Loucy (cell line): ENCODE data around the gene AGBL3.

Experiments used
- H2AFZ ChIP-seq: fragments of 200-600 bp; sonication (generic); 2 replicates; pipeline ENCODE4 v1.6.0; 2016; ENCODE audit warnings: antibody characterized with exemption, mild to moderate bottlenecking, low read length, moderate library complexity
- H3F3A ChIP-seq: fragments of 200-600 bp; 2 replicates; pipeline ENCODE4 v1.6.0; 2016; ENCODE audit warnings: antibody characterized with exemption, low read depth, mild to moderate bottlenecking
- H3K27me3 ChIP-seq: fragments of 200-600 bp; sonication (generic); 2 replicates; pipeline ENCODE4 v1.6.1; 2014; ENCODE audit warnings: low read length, mild to moderate bottlenecking; ENCODE audit not compliant: insufficient read depth, poor library complexity, severe bottlenecking
- H3K36me3 ChIP-seq: fragments of 200-600 bp; sonication (generic); 2 replicates; pipeline ENCODE4 v1.6.1; 2016; ENCODE audit warnings: low read length; ENCODE audit not compliant: insufficient read depth
- H3K4me1 ChIP-seq: fragments of 200-600 bp; sonication (generic); 2 replicates; pipeline ENCODE4 v1.5.1; 2014; ENCODE audit warnings: low read length, mild to moderate bottlenecking; ENCODE audit not compliant: insufficient read depth, poor library complexity, severe bottlenecking
- H3K4me2 ChIP-seq: fragments of 200-600 bp; sonication (generic); 2 replicates; pipeline ENCODE4 v1.6.0; 2014; ENCODE audit warnings: antibody characterized with exemption, low read length, low read depth, mild to moderate bottlenecking; ENCODE audit not compliant: poor library complexity, severe bottlenecking
- H3K4me3 ChIP-seq: fragments of 200-600 bp; sonication (generic); 2 replicates; pipeline ENCODE4 v1.5.1; 2014; ENCODE audit warnings: low read length, mild to moderate bottlenecking, mixed read lengths; ENCODE audit not compliant: poor library complexity, severe bottlenecking
- H3K79me2 ChIP-seq: fragments of 200-600 bp; sonication (generic); 2 replicates; pipeline ENCODE4 v1.6.1; 2014; ENCODE audit warnings: low read length; ENCODE audit not compliant: insufficient read depth
- H3K9ac ChIP-seq: fragments of 200-600 bp; sonication (generic); 2 replicates; pipeline ENCODE4 v1.6.0; 2014; ENCODE audit warnings: mild to moderate bottlenecking, low read depth, low read length, moderate library complexity; ENCODE audit not compliant: poor library complexity, severe bottlenecking
- H3K9me2 ChIP-seq: fragments of 200-600 bp; sonication (generic); replicated peaks from 2 replicates; pipeline ENCODE4 v1.6.1; 2016; ENCODE audit warnings: low read depth, low read length, mixed read lengths
- H3K9me3 ChIP-seq: fragments of 200-600 bp; sonication (generic); 2 replicates; pipeline ENCODE4 v1.6.1; 2014; ENCODE audit warnings: mild to moderate bottlenecking, antibody characterized with exemption, low read length, low read depth; ENCODE audit not compliant: insufficient read depth
- H4K20me1 ChIP-seq: fragments of 200-600 bp; sonication (generic); 2 replicates; pipeline ENCODE4 v1.6.0; 2014; ENCODE audit warnings: antibody characterized with exemption, low read length, mild to moderate bottlenecking; ENCODE audit not compliant: insufficient read depth, poor library complexity, severe bottlenecking
- EZH2phosphoT487 ChIP-seq: fragments of 200-600 bp; IDR thresholded peaks from 2 replicates; pipeline ENCODE4 v1.6.1; 2018; ENCODE audit warnings: antibody characterized with exemption, mild to moderate bottlenecking, moderate library complexity, borderline replicate concordance
- TF ChIP-seq, protein P1 (sequence below): fragments of 200-600 bp; sonication (generic); conservative IDR thresholded peaks from 2 replicates; pipeline ENCODE4 v1.5.1; 2014; ENCODE audit warnings: mild to moderate bottlenecking, antibody characterized with exemption, low read length

The AGBL3 gene

DNA sequence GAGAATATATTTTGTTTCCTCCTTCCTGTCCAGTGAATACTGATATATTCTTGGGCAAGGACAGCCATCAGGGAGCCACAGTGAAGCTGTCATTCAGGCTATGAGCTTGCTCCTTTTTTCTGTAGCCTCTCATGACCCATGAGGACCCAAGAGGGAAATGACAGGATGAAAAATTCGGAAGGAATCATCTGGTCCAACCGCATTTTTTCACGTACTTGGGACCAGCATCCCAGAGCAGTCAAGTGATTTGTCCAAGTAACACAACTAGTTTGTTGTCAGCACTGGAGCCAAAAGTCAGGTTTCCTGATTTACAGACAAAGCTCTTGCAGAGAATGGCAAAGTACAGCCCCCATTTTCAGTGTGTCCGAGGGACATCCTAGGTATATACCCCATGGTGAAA, 47.2 kb upstream of the AGBL3 start:
- H3K4me1 ChIP-seq: no peaks in the 10 kb centered on the region
- no peaks in the 10 kb centered on the region for H3K27me3 ChIP-seq
- H3K4me2 ChIP-seq: no peak overlapping the region
- TF ChIP-seq, protein P1, sequence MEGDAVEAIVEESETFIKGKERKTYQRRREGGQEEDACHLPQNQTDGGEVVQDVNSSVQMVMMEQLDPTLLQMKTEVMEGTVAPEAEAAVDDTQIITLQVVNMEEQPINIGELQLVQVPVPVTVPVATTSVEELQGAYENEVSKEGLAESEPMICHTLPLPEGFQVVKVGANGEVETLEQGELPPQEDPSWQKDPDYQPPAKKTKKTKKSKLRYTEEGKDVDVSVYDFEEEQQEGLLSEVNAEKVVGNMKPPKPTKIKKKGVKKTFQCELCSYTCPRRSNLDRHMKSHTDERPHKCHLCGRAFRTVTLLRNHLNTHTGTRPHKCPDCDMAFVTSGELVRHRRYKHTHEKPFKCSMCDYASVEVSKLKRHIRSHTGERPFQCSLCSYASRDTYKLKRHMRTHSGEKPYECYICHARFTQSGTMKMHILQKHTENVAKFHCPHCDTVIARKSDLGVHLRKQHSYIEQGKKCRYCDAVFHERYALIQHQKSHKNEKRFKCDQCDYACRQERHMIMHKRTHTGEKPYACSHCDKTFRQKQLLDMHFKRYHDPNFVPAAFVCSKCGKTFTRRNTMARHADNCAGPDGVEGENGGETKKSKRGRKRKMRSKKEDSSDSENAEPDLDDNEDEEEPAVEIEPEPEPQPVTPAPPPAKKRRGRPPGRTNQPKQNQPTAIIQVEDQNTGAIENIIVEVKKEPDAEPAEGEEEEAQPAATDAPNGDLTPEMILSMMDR: no peak
- no peak for TF ChIP-seq EZH2phosphoT487
- H3K36me3 ChIP-seq: no peaks in the 10 kb centered on the region
- no peaks in the 10 kb centered on the region for H3F3A ChIP-seq
- H3K9me2 ChIP-seq: no peaks in the 10 kb centered on the region
- no peak overlapping the region for H3K9ac ChIP-seq
- H4K20me1 ChIP-seq: no peaks in the 10 kb centered on the region
- H2AFZ ChIP-seq: no peak overlapping the region
- no peaks in the 10 kb centered on the region for H3K79me2 ChIP-seq
- no peak overlapping the region for H3K4me3 ChIP-seq
- H3K9me3 ChIP-seq: no peaks in the 10 kb centered on the region

DNA sequence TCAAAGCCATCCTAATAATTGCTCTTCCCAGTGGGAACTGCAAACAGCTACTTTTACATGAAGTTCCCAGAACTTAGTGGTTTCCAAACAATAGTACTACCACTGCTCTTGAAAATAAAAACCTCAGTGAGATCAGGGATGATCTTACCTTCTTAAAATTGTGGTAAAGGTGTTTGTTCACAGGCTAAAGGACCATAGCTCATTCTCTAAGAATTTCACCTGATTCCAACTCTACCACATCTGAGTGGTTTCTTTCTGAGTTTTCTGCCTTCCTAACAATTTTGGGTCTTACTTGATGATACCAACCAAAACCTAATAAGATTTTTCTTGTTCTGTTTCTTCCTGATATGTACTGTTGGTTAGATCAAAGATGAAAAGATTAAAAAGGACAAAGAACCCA, 45.6 kb upstream of the AGBL3 start:
- Histone ChIP-seq H3K4me3 (no peak overlapping the region), H3F3A (no peaks in the 10 kb centered on the region), H4K20me1 (no peaks in the 10 kb centered on the region), H2AFZ (no peak overlapping the region), H3K79me2 (no peaks in the 10 kb centered on the region), H3K9me3 (no peaks in the 10 kb centered on the region), H3K9me2 (no peaks in the 10 kb centered on the region), H3K36me3 (no peaks in the 10 kb centered on the region), H3K4me1 (no peaks in the 10 kb centered on the region), H3K4me2 (no peak overlapping the region), H3K27me3 (no peaks in the 10 kb centered on the region), H3K9ac (no peak overlapping the region)
- TF ChIP-seq, protein P1: no peak
- TF ChIP-seq EZH2phosphoT487: no peak

DNA sequence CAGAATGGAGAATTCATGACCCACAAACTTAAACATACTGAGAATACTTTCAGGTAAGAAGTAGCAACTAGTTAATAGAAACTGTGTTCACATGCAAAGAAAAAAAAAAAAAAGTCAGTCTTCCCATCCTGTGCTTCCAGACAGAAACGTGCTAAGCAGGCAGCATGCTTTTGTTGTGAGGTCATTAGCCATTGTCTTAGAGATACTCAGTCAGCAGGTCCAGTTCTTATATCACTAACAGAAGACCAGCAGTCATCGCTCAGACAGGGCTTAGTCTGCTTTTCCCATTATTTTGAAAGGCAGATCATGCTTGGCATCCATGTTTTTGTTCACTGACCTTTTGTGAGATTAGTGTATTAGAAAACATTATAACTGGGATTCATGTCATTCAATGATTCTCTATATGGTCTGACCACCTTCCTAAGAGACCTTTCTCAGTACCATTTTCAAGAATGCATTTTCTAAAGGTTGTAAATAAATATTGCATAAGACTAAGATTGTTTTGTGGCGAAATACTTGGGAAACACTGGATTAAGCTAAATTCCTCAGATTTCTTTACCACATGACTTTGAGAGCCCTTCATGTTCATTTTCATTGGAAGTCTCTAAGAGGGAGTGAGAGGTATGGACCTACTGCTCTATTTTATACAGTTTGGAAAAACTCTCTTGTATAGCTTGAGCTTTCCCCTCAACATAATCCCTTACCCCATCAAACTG, 45.0 kb upstream of the AGBL3 start:
- no peak for TF ChIP-seq EZH2phosphoT487
- TF ChIP-seq, protein P1: no peak
- H3K36me3 ChIP-seq: no peaks in the 10 kb centered on the region

More for the DNA sequence above, 45.0 kb upstream of the AGBL3 start:
- Histone ChIP-seq H4K20me1 (no peaks in the 10 kb centered on the region), H3K9me3 (no peaks in the 10 kb centered on the region), H3K4me1 (no peaks in the 10 kb centered on the region), H3K79me2 (no peaks in the 10 kb centered on the region), H3K4me3 (no peak overlapping the region), H3K4me2 (no peak overlapping the region), H2AFZ (no peak overlapping the region), H3K27me3 (no peaks in the 10 kb centered on the region), H3K9ac (no peak overlapping the region), H3K9me2 (no peaks in the 10 kb centered on the region), H3F3A (no peaks in the 10 kb centered on the region)
